H9 (cell line): ENCODE results near the gene ACKR1. TPM values are rescaled to one million over a fixed set of nuclear protein-coding genes. Genes with fewer than 3 reads are reported as not detected.

Experiments
- DNase-seq: peaks from one replicate; pipeline ENCODE4 v3.0.0-alpha.2; 2017
- H2AFZ ChIP-seq: one replicate; pipeline ENCODE4 v1.6.1; 2013; ENCODE audit warnings: mild to moderate bottlenecking, low read length, control low read depth, moderate library complexity
- H2AK5ac ChIP-seq: 2 replicates; pipeline ENCODE4 v1.6.1; 2013; ENCODE audit warnings: low read length, control low read depth, mixed read lengths; ENCODE audit not compliant: insufficient read length
- H2BK120ac ChIP-seq: one replicate; pipeline ENCODE4 v1.6.1; 2013; ENCODE audit warnings: low read depth, mild to moderate bottlenecking, low read length, control low read depth, inconsistent platforms; ENCODE audit not compliant: poor library complexity, severe bottlenecking
- H2BK12ac ChIP-seq: 2 replicates; pipeline ENCODE4 v1.6.1; 2013; ENCODE audit warnings: low read length, control low read depth, mixed read lengths, low read depth; ENCODE audit not compliant: insufficient read length
- H2BK15ac ChIP-seq: 2 replicates; pipeline ENCODE4 v1.6.1; 2013; ENCODE audit warnings: low read depth, low read length, control low read depth
- H2BK20ac ChIP-seq: one replicate; pipeline ENCODE4 v1.6.1; 2013; ENCODE audit warnings: low read depth, mild to moderate bottlenecking, low read length, control low read depth, inconsistent platforms; ENCODE audit not compliant: poor library complexity, severe bottlenecking
- H2BK5ac ChIP-seq: 2 replicates; pipeline ENCODE4 v1.6.1; 2013; ENCODE audit warnings: low read length, control low read depth, mixed read lengths; ENCODE audit not compliant: insufficient read length
- H3K14ac ChIP-seq: 2 replicates; pipeline ENCODE4 v1.6.1; 2013; ENCODE audit warnings: low read length, control low read depth; ENCODE audit not compliant: insufficient read depth
- H3K18ac ChIP-seq: 2 replicates; pipeline ENCODE4 v1.6.1; 2013; ENCODE audit warnings: low read depth, mild to moderate bottlenecking, mixed read lengths, low read length, control low read depth; ENCODE audit not compliant: insufficient read length
- H3K23ac ChIP-seq: 2 replicates; pipeline ENCODE4 v1.6.1; 2013; ENCODE audit warnings: low read length, control low read depth, mixed read lengths, low read depth; ENCODE audit not compliant: insufficient read length
- H3K23me2 ChIP-seq: 2 replicates; pipeline ENCODE4 v1.6.1; 2013; ENCODE audit warnings: low read depth, mild to moderate bottlenecking, mixed read lengths, low read length, control low read depth; ENCODE audit not compliant: insufficient read length, poor library complexity, severe bottlenecking
- H3K27ac ChIP-seq: 2 replicates; pipeline ENCODE4 v1.5.1; 2013; ENCODE audit warnings: low read length, control low read depth, mixed read lengths, low read depth; ENCODE audit not compliant: insufficient read length
- H3K27me3 ChIP-seq: 2 replicates; pipeline ENCODE4 v1.6.1; 2013; ENCODE audit warnings: low read length, control low read depth, inconsistent platforms; ENCODE audit not compliant: insufficient read depth
- H3K4ac ChIP-seq: 2 replicates; pipeline ENCODE4 v1.6.1; 2013; ENCODE audit warnings: low read depth, mild to moderate bottlenecking, control low read depth, inconsistent platforms, low read length, moderate library complexity
- H3K4me1 ChIP-seq: 2 replicates; pipeline ENCODE4 v1.6.1; 2013; ENCODE audit warnings: low read length, control low read depth, inconsistent platforms; ENCODE audit not compliant: insufficient read depth
- H3K4me2 ChIP-seq: 2 replicates; pipeline ENCODE4 v1.6.1; 2013; ENCODE audit warnings: low read length, control low read depth, mixed read lengths; ENCODE audit not compliant: insufficient read length, insufficient read depth
- H3K56ac ChIP-seq: 2 replicates; pipeline ENCODE4 v1.6.1; 2013; ENCODE audit warnings: low read depth, mild to moderate bottlenecking, mixed read lengths, low read length, control low read depth; ENCODE audit not compliant: insufficient read length
- H3K79me1 ChIP-seq: 2 replicates; pipeline ENCODE4 v1.6.1; 2013; ENCODE audit warnings: low read depth, mild to moderate bottlenecking, moderate library complexity, low read length, control low read depth, inconsistent platforms; ENCODE audit not compliant: insufficient read depth, poor library complexity, severe bottlenecking
- H3K79me2 ChIP-seq: 2 replicates; pipeline ENCODE4 v1.6.1; 2013; ENCODE audit warnings: low read length, control low read depth, inconsistent platforms; ENCODE audit not compliant: insufficient read depth
- H3K9ac ChIP-seq: 2 replicates; pipeline ENCODE4 v1.6.1; 2013; ENCODE audit warnings: low read length, control low read depth, mixed read lengths; ENCODE audit not compliant: insufficient read length; ENCODE audit errors: extremely low read depth
- H3K9me3 ChIP-seq: one replicate; pipeline ENCODE4 v1.6.1; 2013; ENCODE audit warnings: low read depth, low read length, inconsistent platforms; ENCODE audit not compliant: control insufficient read depth
- H3T11ph ChIP-seq: one replicate; pipeline ENCODE4 v1.6.1; 2013; ENCODE audit warnings: mild to moderate bottlenecking, low read length, control low read depth, inconsistent platforms
- H4K20me1 ChIP-seq: one replicate; pipeline ENCODE4 v1.6.1; 2013; ENCODE audit not compliant: control insufficient read depth, insufficient read length, insufficient read depth
- H4K5ac ChIP-seq: 2 replicates; pipeline ENCODE4 v1.6.1; 2013; ENCODE audit warnings: low read depth, mild to moderate bottlenecking, mixed read lengths, low read length, control low read depth; ENCODE audit not compliant: insufficient read length
- H4K8ac ChIP-seq: replicated peaks from 2 replicates; pipeline ENCODE4 v1.6.1; 2013; ENCODE audit warnings: low read length, control low read depth, mixed read lengths, low read depth; ENCODE audit not compliant: insufficient read length
- H4K91ac ChIP-seq: 2 replicates; pipeline ENCODE4 v1.6.1; 2013; ENCODE audit warnings: low read depth, mild to moderate bottlenecking, moderate library complexity, mixed read lengths, low read length, control low read depth; ENCODE audit not compliant: insufficient read length
- H3K27ac Mint-ChIP-seq, 3 experiments: 2 replicates in 2 of 3; 3 replicates in 1 of 3; pipeline ENCODE4 v1.8.0; 2020 to 2021; ENCODE audit warnings: mixed read lengths in 3 of 3, mild to moderate bottlenecking in 1 of 3, moderate library complexity in 1 of 3
- H3K27me3 Mint-ChIP-seq: 2 replicates; pipeline ENCODE4 v1.8.0; 2021; ENCODE audit warnings: low read depth, mild to moderate bottlenecking, moderate library complexity, mixed read lengths
- H3K36me3 Mint-ChIP-seq, 3 experiments: 2 replicates in 2 of 3; 3 replicates in 1 of 3; pipeline ENCODE4 v1.8.0; 2020 to 2021; ENCODE audit warnings: low read depth in 3 of 3, mixed read lengths in 3 of 3; ENCODE audit not compliant: insufficient read depth in 1 of 3
- H3K4me1 Mint-ChIP-seq, 2 experiments: 2 replicates each; pipeline ENCODE4 v1.8.0; 2020; ENCODE audit warnings: mixed read lengths in 2 of 2
- H3K4me3 Mint-ChIP-seq, 2 experiments: 2 replicates in 1 of 2; 3 replicates in 1 of 2; pipeline ENCODE4 v1.8.0; 2020 to 2021; ENCODE audit warnings: mild to moderate bottlenecking in 2 of 2, mixed read lengths in 2 of 2, moderate library complexity in 1 of 2
- H3K9me3 Mint-ChIP-seq, 2 experiments: 2 replicates in 1 of 2; 3 replicates in 1 of 2; pipeline ENCODE4 v1.8.0; 2020; ENCODE audit warnings: mild to moderate bottlenecking in 2 of 2, mixed read lengths in 2 of 2, moderate library complexity in 1 of 2
- WGBS: extraction: QIAGEN DNeasy Blood & Tissue Kit; methylation state at CpG from one replicate; pipeline ENCODE4 v1.1.7; 2013; ENCODE audit warnings: missing lambda C conversion rate, low lambda C conversion rate, mixed read lengths; ENCODE audit not compliant: insufficient read length; ENCODE audit errors: extremely low coverage; 5-methylcytosine and 5-hydroxymethylcytosine counted together
- total RNA-seq: library from RNA; stranded (reverse); gene quantifications from 2 replicates; pipeline ENCODE4 v1.2.1, GENCODE V29; 2021
- TF ChIP-seq, protein P1 (sequence below): fragments of 200-600 bp; sonication (generic); conservative IDR thresholded peaks from 3 replicates; pipeline ENCODE4 v1.8.0; 2021; ENCODE audit warnings: antibody characterized with exemption, mild to moderate bottlenecking

The ACKR1 gene
- total RNA-seq, 1 experiment from 2014 or later: 0.26 TPM

DNA sequence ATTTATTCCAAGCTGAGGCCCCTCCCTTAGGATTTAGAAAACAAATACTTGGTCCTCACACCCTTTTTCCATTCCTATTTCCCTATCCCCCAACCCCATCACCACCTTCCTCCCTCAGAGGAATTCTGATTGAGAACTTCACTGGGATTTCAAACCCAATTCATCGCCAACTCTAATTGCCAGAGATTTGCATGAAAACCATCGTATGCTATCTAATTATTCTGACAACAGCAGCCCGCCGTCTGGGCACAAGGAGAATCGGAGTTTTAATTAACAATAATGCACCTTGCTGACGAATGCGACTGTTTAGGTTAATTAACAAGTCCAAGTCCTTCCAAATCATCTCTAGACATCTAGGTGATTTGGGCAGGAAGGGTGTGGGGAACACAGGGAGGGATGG is 4.4 kb downstream of the ACKR1 start:
- Mint-ChIP-seq H3K4me1 (peaks cover 21 to 45% of the 10 kb centered on the region in 2 experiments), H3K4me3 (no peak overlapping the region), H3K27me3 (peaks cover 27% of the 10 kb centered on the region), H3K27ac (no peak overlapping the region), H3K9me3 (no peaks in the 10 kb centered on the region), H3K36me3 (no peaks in the 10 kb centered on the region)
- DNase-seq: no peak
- Histone ChIP-seq H2BK12ac (no peak overlapping the region), H3K4me2 (no peak overlapping the region), H4K8ac (no peak overlapping the region), H2BK5ac (no peak overlapping the region), H3K23me2 (no peaks in the 10 kb centered on the region), H4K91ac (no peak overlapping the region), H3K9me3 (no peaks in the 10 kb centered on the region), H3T11ph (no peak overlapping the region), H3K79me2 (no peaks in the 10 kb centered on the region), H3K4ac (no peak overlapping the region), H3K27ac (no peak overlapping the region), H3K56ac (no peak overlapping the region), H3K4me1 (no peaks in the 10 kb centered on the region), H2BK120ac (no peak overlapping the region), H3K14ac (no peak overlapping the region), H2AFZ (no peak overlapping the region), H2AK5ac (no peak overlapping the region), H2BK15ac (no peak overlapping the region), H4K5ac (no peak overlapping the region), H2BK20ac (no peak overlapping the region), H4K20me1 (no peaks in the 10 kb centered on the region), H3K23ac (no peak overlapping the region), H3K27me3 (no peaks in the 10 kb centered on the region), H3K9ac (no peak overlapping the region), H3K18ac (no peak overlapping the region), H3K79me1 (no peaks in the 10 kb centered on the region)
- TF ChIP-seq, protein P1, sequence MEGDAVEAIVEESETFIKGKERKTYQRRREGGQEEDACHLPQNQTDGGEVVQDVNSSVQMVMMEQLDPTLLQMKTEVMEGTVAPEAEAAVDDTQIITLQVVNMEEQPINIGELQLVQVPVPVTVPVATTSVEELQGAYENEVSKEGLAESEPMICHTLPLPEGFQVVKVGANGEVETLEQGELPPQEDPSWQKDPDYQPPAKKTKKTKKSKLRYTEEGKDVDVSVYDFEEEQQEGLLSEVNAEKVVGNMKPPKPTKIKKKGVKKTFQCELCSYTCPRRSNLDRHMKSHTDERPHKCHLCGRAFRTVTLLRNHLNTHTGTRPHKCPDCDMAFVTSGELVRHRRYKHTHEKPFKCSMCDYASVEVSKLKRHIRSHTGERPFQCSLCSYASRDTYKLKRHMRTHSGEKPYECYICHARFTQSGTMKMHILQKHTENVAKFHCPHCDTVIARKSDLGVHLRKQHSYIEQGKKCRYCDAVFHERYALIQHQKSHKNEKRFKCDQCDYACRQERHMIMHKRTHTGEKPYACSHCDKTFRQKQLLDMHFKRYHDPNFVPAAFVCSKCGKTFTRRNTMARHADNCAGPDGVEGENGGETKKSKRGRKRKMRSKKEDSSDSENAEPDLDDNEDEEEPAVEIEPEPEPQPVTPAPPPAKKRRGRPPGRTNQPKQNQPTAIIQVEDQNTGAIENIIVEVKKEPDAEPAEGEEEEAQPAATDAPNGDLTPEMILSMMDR: no peak
- no CpG with 5 or more reads among the region's 7 CpGs for WGBS
